GM18867 (cell line): ENCODE measurements around the gene ICOS.

Experiments
- ATAC-seq: cut with Tn5 transposase; IDR thresholded peaks from one replicate; pipeline ENCODE4 v1.9.1; 2021; ENCODE audit warnings: mild to moderate bottlenecking, moderate library complexity; ENCODE audit not compliant: unreplicated experiment

ICOS gene

GRCh38 chr2:204005940-204006721 is 69.6 kb downstream of the ICOS start:
- ATAC-seq: no peak

GRCh38 chr2:204008352-204008751 is 71.8 kb downstream of the ICOS start:
- no peak for ATAC-seq

DNA sequence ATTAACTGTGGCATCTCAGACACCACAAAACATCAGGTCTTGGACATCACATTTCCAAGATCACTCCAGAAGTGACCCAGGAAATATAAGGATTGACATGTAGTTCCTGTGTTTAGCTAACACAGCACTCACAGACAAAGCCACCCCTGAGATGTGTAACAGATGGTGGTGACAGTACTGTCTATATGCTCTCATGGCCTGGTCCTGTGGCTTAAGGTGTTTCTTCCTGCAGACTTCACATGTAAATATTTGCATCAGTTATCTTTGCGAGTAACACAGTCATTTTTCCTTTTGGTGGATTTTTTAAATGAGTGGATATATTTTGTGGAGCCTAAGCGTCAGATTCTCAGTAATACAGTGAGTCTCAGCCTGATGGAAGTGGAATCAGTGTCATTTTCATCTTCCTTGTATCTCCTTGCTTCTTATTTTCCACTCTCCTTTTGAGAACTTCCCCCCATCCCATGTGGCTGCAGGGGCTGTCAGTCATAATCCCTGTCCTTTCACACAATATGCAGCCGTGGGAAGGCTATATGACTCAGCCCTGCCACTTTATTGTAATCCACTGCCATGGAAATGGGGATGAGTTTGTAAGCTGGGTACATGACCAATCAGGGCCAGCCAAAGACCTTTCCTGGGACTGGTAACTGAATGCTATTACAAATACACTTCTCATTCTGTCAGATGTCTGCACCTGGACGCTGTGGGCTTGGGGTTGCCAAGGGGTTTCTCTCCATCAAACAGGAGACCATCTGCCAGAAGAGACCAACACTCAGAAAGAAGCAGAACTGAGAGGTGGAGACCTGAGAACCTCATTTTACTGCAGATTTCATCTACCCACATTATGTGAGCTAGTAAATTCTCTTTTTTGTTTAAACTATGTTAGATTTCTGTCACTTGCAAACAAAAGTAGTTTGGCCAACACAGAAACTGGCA is 74.3 kb downstream of the ICOS start:
- ATAC-seq: no peak
